Hepatocyte (in vitro differentiated cells): Measurements from ENCODE around the gene AMELX. TPM values are rescaled to one million over a fixed set of nuclear protein-coding genes. Genes with fewer than 3 reads are reported as not detected.

Source experiments
- DNase-seq: peaks from one replicate; pipeline ENCODE4 v3.0.0-alpha.2; 2016; ENCODE audit warnings: low spot score
- H2AFZ ChIP-seq: fragments of 200-600 bp; sonication (generic); 2 replicates; pipeline ENCODE4 v1.6.0; 2016; ENCODE audit warnings: antibody characterized with exemption, mild to moderate bottlenecking
- H3K27ac ChIP-seq: fragments of 200-600 bp; sonication (generic); 2 replicates; pipeline ENCODE4 v1.5.1; 2016; ENCODE audit warnings: mild to moderate bottlenecking
- H3K27me3 ChIP-seq: fragments of 200-600 bp; sonication (generic); 2 replicates; pipeline ENCODE4 v1.6.1; 2016
- H3K36me3 ChIP-seq: fragments of 200-600 bp; sonication (generic); replicated peaks from 2 replicates; pipeline ENCODE4 v1.5.1; 2016; ENCODE audit warnings: low read depth; ENCODE audit not compliant: insufficient read depth
- H3K4me1 ChIP-seq: fragments of 200-600 bp; sonication (generic); 2 replicates; pipeline ENCODE4 v1.5.1; 2016; ENCODE audit warnings: mild to moderate bottlenecking, moderate library complexity; ENCODE audit not compliant: insufficient read depth
- H3K4me2 ChIP-seq: fragments of 200-600 bp; sonication (generic); 2 replicates; pipeline ENCODE4 v1.6.0; 2016
- H3K4me3 ChIP-seq: fragments of 200-600 bp; sonication (generic); 2 replicates; pipeline ENCODE4 v1.5.1; 2016; ENCODE audit warnings: mild to moderate bottlenecking
- H3K79me2 ChIP-seq: fragments of 200-600 bp; sonication (generic); 2 replicates; pipeline ENCODE4 v1.6.0; 2017; ENCODE audit warnings: mild to moderate bottlenecking
- H3K9me2 ChIP-seq: fragments of 200-600 bp; sonication (generic); replicated peaks from 2 replicates; pipeline ENCODE4 v1.6.0; 2017; ENCODE audit warnings: mild to moderate bottlenecking; ENCODE audit not compliant: insufficient read depth
- H3K9me3 ChIP-seq: fragments of 200-600 bp; sonication (generic); 2 replicates; pipeline ENCODE4 v1.5.1; 2016; ENCODE audit warnings: low read depth, mild to moderate bottlenecking
- H4K20me1 ChIP-seq: fragments of 200-600 bp; sonication (generic); 2 replicates; pipeline ENCODE4 v1.6.0; 2016; ENCODE audit warnings: mild to moderate bottlenecking; ENCODE audit not compliant: insufficient read depth, poor library complexity, severe bottlenecking
- EZH2 ChIP-seq: fragments of 200-600 bp; sonication (generic); IDR thresholded peaks from 2 replicates; pipeline ENCODE4 v1.6.1; 2016; ENCODE audit warnings: antibody characterized with exemption, mild to moderate bottlenecking, borderline replicate concordance
- EZH2phosphoT487 ChIP-seq: fragments of 200-600 bp; sonication (generic); IDR thresholded peaks from one replicate; pipeline ENCODE4 v1.6.1; 2018; ENCODE audit warnings: antibody characterized with exemption, mild to moderate bottlenecking, low read depth, moderate library complexity; ENCODE audit not compliant: unreplicated experiment, severe bottlenecking
- WGBS: methylation state at CpG from one replicate; pipeline ENCODE4 v1.1.6; 2016; ENCODE audit warnings: low lambda C conversion rate; ENCODE audit errors: missing lambda C conversion rate; 5-methylcytosine and 5-hydroxymethylcytosine counted together
- polyA plus RNA-seq: library from polyadenylated mRNA; unstranded; fragments of >200 nt; fragmentation: Nextera tagmentation; extraction: Ambion mirVana; gene quantifications from 2 replicates; pipeline ENCODE4 v1.2.1, GENCODE V29; 2016
- total RNA-seq: library from RNA; depleted of rRNA; stranded (reverse); fragments of >200 nt; gene quantifications from 2 replicates; pipeline ENCODE4 v1.2.3, GENCODE V29; 2014
- TF ChIP-seq, protein P1 (sequence below): fragments of 200-600 bp; sonication (generic); IDR thresholded peaks from 2 replicates; pipeline ENCODE4 v1.5.1; 2016; ENCODE audit warnings: antibody characterized with exemption, mild to moderate bottlenecking; ENCODE audit not compliant: poor library complexity

Gene AMELX
- total and polyA plus RNA-seq, 2 experiments from 2014 or later = not detected

DNA sequence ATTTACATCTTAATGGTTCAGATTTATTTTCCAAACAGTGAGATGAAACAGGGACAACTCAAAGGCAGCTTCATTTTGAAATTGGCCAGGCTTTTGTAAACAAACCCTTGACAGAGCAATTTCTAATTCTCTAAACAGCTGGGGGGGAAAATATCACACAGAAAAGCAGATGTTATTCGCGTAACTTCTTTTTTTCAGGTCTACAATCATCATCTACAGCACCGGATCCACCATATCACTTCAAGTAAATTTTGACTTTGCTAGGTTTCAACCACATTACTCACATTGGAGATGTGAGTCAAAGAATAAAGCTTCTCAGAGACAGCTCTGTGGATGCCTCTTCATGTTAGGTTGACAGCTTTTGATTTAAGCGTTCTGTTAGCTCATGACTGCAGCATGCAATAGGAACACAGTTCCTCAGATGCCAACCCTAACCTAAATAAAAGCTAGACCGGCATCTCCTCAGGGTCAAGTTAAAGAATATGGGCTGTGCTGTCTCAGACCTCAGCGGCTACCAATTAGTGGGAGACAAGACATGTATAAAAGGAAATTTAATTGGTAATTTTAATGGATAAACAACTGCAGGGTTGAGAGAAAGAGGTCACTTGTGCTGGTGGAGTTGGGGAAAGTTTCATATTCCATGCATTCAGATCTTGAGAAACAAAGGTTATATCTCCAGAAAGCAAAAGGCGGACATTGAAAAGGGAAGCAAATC, 26.8 kb downstream of the AMELX start:
- Histone ChIP-seq H3K4me1 (no peaks in the 10 kb centered on the region), H3K9me3 (peaks cover 3% of the 10 kb centered on the region), H2AFZ (no peak overlapping the region), H3K79me2 (no peaks in the 10 kb centered on the region), H3K4me2 (peak overlapping the region; percentile 13), H3K27me3 (no peaks in the 10 kb centered on the region), H3K9me2 (no peaks in the 10 kb centered on the region), H3K27ac (peak overlapping the region; percentile 26), H3K36me3 (no peaks in the 10 kb centered on the region), H3K4me3 (no peak overlapping the region), H4K20me1 (no peaks in the 10 kb centered on the region)
- TF ChIP-seq EZH2phosphoT487 (no peak), EZH2 (no peak)
- TF ChIP-seq, protein P1, sequence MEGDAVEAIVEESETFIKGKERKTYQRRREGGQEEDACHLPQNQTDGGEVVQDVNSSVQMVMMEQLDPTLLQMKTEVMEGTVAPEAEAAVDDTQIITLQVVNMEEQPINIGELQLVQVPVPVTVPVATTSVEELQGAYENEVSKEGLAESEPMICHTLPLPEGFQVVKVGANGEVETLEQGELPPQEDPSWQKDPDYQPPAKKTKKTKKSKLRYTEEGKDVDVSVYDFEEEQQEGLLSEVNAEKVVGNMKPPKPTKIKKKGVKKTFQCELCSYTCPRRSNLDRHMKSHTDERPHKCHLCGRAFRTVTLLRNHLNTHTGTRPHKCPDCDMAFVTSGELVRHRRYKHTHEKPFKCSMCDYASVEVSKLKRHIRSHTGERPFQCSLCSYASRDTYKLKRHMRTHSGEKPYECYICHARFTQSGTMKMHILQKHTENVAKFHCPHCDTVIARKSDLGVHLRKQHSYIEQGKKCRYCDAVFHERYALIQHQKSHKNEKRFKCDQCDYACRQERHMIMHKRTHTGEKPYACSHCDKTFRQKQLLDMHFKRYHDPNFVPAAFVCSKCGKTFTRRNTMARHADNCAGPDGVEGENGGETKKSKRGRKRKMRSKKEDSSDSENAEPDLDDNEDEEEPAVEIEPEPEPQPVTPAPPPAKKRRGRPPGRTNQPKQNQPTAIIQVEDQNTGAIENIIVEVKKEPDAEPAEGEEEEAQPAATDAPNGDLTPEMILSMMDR = no peak
- WGBS = 66% methylated on average over 7 of the region's 7 CpGs
- no peak for DNase-seq

DNA sequence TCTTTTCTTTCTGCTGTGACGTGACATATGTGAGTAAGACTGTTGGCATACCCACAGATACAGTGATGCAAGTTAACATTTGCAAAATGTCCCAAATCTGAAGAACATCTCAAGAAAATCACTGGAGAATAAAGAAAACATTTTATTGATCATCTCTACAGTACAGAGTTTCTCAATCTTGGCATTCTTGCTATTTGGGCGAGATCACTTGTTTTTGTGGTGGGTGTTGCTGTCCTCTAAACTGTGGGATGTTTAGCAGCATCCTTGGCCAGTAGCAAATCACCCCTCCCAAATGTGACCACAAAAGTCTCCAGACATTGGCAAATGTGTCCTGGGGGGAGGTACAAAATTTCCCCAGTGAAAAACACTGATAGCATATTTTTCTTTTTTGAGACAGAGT, 28.8 kb downstream of the AMELX start:
- Histone ChIP-seq H3K27ac (no peak overlapping the region), H3K27me3 (no peaks in the 10 kb centered on the region), H3K4me1 (no peaks in the 10 kb centered on the region), H4K20me1 (no peaks in the 10 kb centered on the region), H2AFZ (no peak overlapping the region), H3K36me3 (no peaks in the 10 kb centered on the region), H3K4me3 (no peak overlapping the region), H3K9me3 (peaks cover 3% of the 10 kb centered on the region), H3K9me2 (no peaks in the 10 kb centered on the region), H3K4me2 (no peak overlapping the region), H3K79me2 (no peaks in the 10 kb centered on the region)
- WGBS = 74% methylated on average over 2 of the region's 2 CpGs
- DNase-seq = no peak
- TF ChIP-seq EZH2phosphoT487 (no peak), EZH2 (no peak)
- TF ChIP-seq, protein P1 = no peak

DNA sequence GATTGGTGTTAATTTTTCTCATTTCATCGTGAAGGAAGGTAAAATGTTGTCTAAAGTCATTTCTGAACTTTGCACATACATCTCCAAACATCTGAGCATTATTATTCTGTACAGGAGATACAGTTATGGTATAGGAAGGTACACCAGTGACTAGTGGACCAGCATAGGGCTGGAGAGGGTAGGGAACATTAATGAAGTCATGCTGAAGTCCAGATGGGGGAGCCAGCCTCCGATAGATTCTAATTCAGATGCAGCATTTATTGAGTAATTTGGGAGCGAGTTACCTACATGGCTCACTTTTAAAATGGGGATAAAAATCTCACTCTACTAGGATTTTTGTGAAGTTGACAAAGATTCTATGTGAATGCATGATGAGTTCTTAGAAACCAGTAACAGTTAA, 34.9 kb downstream of the AMELX start:
- Histone ChIP-seq H3K4me1 (no peaks in the 10 kb centered on the region), H3K27ac (no peak overlapping the region), H2AFZ (no peak overlapping the region), H4K20me1 (no peaks in the 10 kb centered on the region), H3K27me3 (no peaks in the 10 kb centered on the region), H3K4me2 (no peak overlapping the region), H3K9me3 (peaks cover 3% of the 10 kb centered on the region), H3K36me3 (no peaks in the 10 kb centered on the region), H3K4me3 (no peak overlapping the region), H3K9me2 (no peaks in the 10 kb centered on the region), H3K79me2 (no peaks in the 10 kb centered on the region)
- no peak for DNase-seq
- WGBS = 69% methylated on average over 3 of the region's 3 CpGs
- TF ChIP-seq EZH2 = no peak
- TF ChIP-seq, protein P1 = no peak
- TF ChIP-seq EZH2phosphoT487 = no peak
